HepG2 (cell line): ENCODE data around the gene RTEL1. TPM values are rescaled to one million over a fixed set of nuclear protein-coding genes. Genes with fewer than 3 reads are reported as not detected.

ENCODE experiments used
- FIP1L1 ChIP-seq: fragments of 200-400 bp; formaldehyde crosslinking; IDR thresholded peaks from 2 replicates; pipeline ENCODE4 v1.6.1; 2018; ENCODE audit warnings: low read depth, mild to moderate bottlenecking, low read length, moderate library complexity, borderline replicate concordance; ENCODE audit not compliant: insufficient read depth
- FOXC1 ChIP-seq: sonication (generic); formaldehyde crosslinking; IDR thresholded peaks from 2 replicates; pipeline ENCODE4 v1.8.0; 2022; ENCODE audit warnings: mild to moderate bottlenecking, missing genetic modification reagents, borderline replicate concordance
- FOXO4 ChIP-seq: sonication (generic); formaldehyde crosslinking; conservative IDR thresholded peaks from 2 replicates; pipeline ENCODE4 v1.8.1; 2023; ENCODE audit warnings: missing genetic modification reagents
- FOXP1 ChIP-seq, 2 experiments: fragments of 450-650 bp in 1 of 2; IDR thresholded peaks; 2 replicates each; pipeline ENCODE4 v1.6.1; 2017 to 2018; ENCODE audit warnings: antibody characterized with exemption in 1 of 2
- MYC ChIP-seq: sonication (generic); formaldehyde crosslinking; IDR thresholded peaks from 2 replicates; pipeline ENCODE4 v1.9.0; 2021; ENCODE audit warnings: missing genetic modification reagents, borderline replicate concordance
- NR2F1 ChIP-seq, 2 experiments: fragments of 450-650 bp in 1 of 2; formaldehyde crosslinking in 1 of 2; IDR thresholded peaks; 2 replicates each; pipeline versions ENCODE4 v1.5.0 to v1.6.1; 2016 to 2020; ENCODE audit warnings: mild to moderate bottlenecking in 1 of 2, missing compliant biosample characterization in 1 of 2, missing genetic modification reagents in 1 of 2, moderate library complexity in 1 of 2
- POLR2G ChIP-seq: fragments of 200-400 bp; formaldehyde crosslinking; IDR thresholded peaks from 2 replicates; pipeline ENCODE4 v1.6.1; 2018; ENCODE audit warnings: mild to moderate bottlenecking, low read depth, low read length, moderate library complexity
- SSRP1 ChIP-seq: IDR thresholded peaks from 2 replicates; pipeline ENCODE4 v1.6.1; 2016; ENCODE audit warnings: control low read depth
- SUZ12 ChIP-seq: fragments of 150-350 bp; IDR thresholded peaks from 2 replicates; pipeline ENCODE4 v1.6.1; 2014; ENCODE audit warnings: low read depth, low read length
- THAP11 ChIP-seq: IDR thresholded peaks from 2 replicates; pipeline ENCODE4 v1.6.1; 2016; ENCODE audit warnings: missing biosample characterization, missing genetic modification reagents
- ZFX ChIP-seq: sonication (generic); formaldehyde crosslinking; IDR thresholded peaks from 2 replicates; pipeline ENCODE4 v1.4.0; 2020; ENCODE audit warnings: mild to moderate bottlenecking, low read depth, missing genetic modification reagents, moderate library complexity
- ZKSCAN5 ChIP-seq: sonication (generic); formaldehyde crosslinking; IDR thresholded peaks from 2 replicates; pipeline ENCODE4 v1.5.1; 2020; ENCODE audit warnings: mild to moderate bottlenecking, missing genetic modification reagents
- ZNF12 ChIP-seq: sonication (generic); formaldehyde crosslinking; IDR thresholded peaks from 2 replicates; pipeline ENCODE4 v1.5.0; 2020; ENCODE audit warnings: missing genetic modification reagents
- ZNF33B ChIP-seq: sonication (generic); formaldehyde crosslinking; IDR thresholded peaks from 2 replicates; pipeline ENCODE4 v1.5.1; 2020; ENCODE audit warnings: mild to moderate bottlenecking, missing genetic modification reagents
- ZNF580 ChIP-seq: IDR thresholded peaks from 2 replicates; pipeline ENCODE4 v1.6.1; 2016; ENCODE audit warnings: low read depth, borderline replicate concordance
- ZNF672 ChIP-seq: sonication (generic); formaldehyde crosslinking; IDR thresholded peaks from 2 replicates; pipeline ENCODE4 v1.8.1; 2022; ENCODE audit warnings: missing genetic modification reagents
- ZNF839 ChIP-seq: sonication (generic); formaldehyde crosslinking; IDR thresholded peaks from 2 replicates; pipeline ENCODE4 v1.4.0; 2020; ENCODE audit warnings: missing genetic modification reagents, mild to moderate bottlenecking, borderline replicate concordance
- polyA plus RNA-seq, 8 experiments: library from polyadenylated mRNA; depleted of rRNA in 3 of 8; stranded (reverse) in 7 of 8; unstranded in 1 of 8; fragments of >200 nt; fragmentation: Illumina TruSeq in 4 of 8; extraction: Trizol in 4 of 8; gene quantifications; 2 replicates each; pipeline versions ENCODE4 v1.2.1 to v1.2.3, GENCODE V29; 2011 to 2016; ENCODE audit warnings: low read depth in 4 of 8, missing spikeins in 1 of 8, mixed read lengths in 1 of 8; ENCODE audit not compliant: insufficient read depth in 1 of 8
- total RNA-seq, 5 experiments: library from RNA; depleted of rRNA; stranded (reverse); fragments of >200 nt; fragmentation: Illumina TruSeq; extraction: Trizol; gene quantifications; 2 replicates each; pipeline ENCODE4 v1.2.3, GENCODE V29; 2016; ENCODE audit warnings: low read depth in 1 of 5

Gene RTEL1
- total and polyA plus RNA-seq, 2 of the 13 experiments (the other 11 are each of a cell fraction or from before 2014, with no cell fraction given): 21.8 to 36.4 TPM

- no peak for TF ChIP-seq ZFX (CRISPR knock-in tag)
- no peak for TF ChIP-seq NR2F1 (CRISPR knock-in tag; IDR thresholded peaks at IDR 0.05)
- TF ChIP-seq MYC (CRISPR knock-in tag): no peak
- peak; percentile 15; the same call in 1 of the 2 replicates for TF ChIP-seq POLR2G
- no peak for TF ChIP-seq THAP11 (CRISPR knock-in tag)
- no peak for TF ChIP-seq ZNF580 (CRISPR knock-in tag)
- TF ChIP-seq FOXO4: no peak
- TF ChIP-seq SUZ12: no peak
- TF ChIP-seq SSRP1: no peak
- TF ChIP-seq FIP1L1: no peak
- no peak for TF ChIP-seq FOXC1 (CRISPR knock-in tag)
- TF ChIP-seq ZNF33B (CRISPR knock-in tag): no peak
- no peak for TF ChIP-seq ZKSCAN5 (CRISPR knock-in tag)
- no peak for TF ChIP-seq FOXP1 (IDR thresholded peaks at IDR 0.05)
- TF ChIP-seq FOXP1 (CRISPR knock-in tag; IDR thresholded peaks at IDR 0.05): no peak
- no peak for TF ChIP-seq ZNF672 (CRISPR knock-in tag)
- no peak for TF ChIP-seq ZNF12 (CRISPR knock-in tag)
- no peak for TF ChIP-seq ZNF839
Measured at GRCh38 chr20:63698739-63699465, 40.8 kb downstream of the RTEL1 start (continued).
